H1 (cell line): ENCODE data around the gene CUBN. TPM values are rescaled to one million over a fixed set of nuclear protein-coding genes. Genes with fewer than 3 reads are reported as not detected.
A peak's percentile ranks its signal among the peaks of the same experiment; 100 is the strongest.

Experiments
- CTCF ChIA-PET: fragments of 300-600 bp; sonication (Branson Sonifier 250); formaldehyde crosslinking; loops from one replicate; lab custom pipeline; 2021; ENCODE audit not compliant: partially characterized antibody; lab: Charles Lee
- POLR2A ChIA-PET: fragments of 300-600 bp; sonication (Branson Sonifier 250); formaldehyde crosslinking; loops from one replicate; lab custom pipeline; 2021; ENCODE audit warnings: inconsistent platforms; ENCODE audit not compliant: partially characterized antibody; lab: Charles Lee
- DNase-seq, 2 experiments: peaks; one replicate each; pipeline versions ENCODE4 v3.0.0 to v3.0.0-alpha.2; 2010 to 2022; ENCODE audit warnings: low spot score in 2 of 2, low read depth in 1 of 2, mixed read lengths in 1 of 2
- FAIRE-seq: peaks from 2 replicates; lab custom pipeline; 2011; peaks lifted over from hg19 to GRCh38; lab: Jason Lieb, UNC
- H2AFZ ChIP-seq: 2 replicates; pipeline ENCODE4 v1.8.1; 2012; ENCODE audit warnings: low read length, inconsistent platforms
- H2AK5ac ChIP-seq: 2 replicates; pipeline ENCODE4 v1.6.1; 2013; ENCODE audit warnings: low read depth, low read length
- H2BK120ac ChIP-seq: replicated peaks from 2 replicates; pipeline ENCODE3; 2013; ENCODE audit warnings: low read depth, low read length, inconsistent platforms
- H2BK12ac ChIP-seq: 2 replicates; pipeline ENCODE4 v1.6.1; 2013; ENCODE audit warnings: low read depth, low read length
- H2BK15ac ChIP-seq: 2 replicates; pipeline ENCODE4 v1.6.1; 2013; ENCODE audit warnings: low read length
- H2BK20ac ChIP-seq: 2 replicates; pipeline ENCODE4 v1.6.1; 2013; ENCODE audit warnings: low read length
- H2BK5ac ChIP-seq: 2 replicates; pipeline ENCODE4 v1.6.1; 2013; ENCODE audit warnings: low read depth, low read length
- H3K14ac ChIP-seq: 2 replicates; pipeline ENCODE4 v1.6.1; 2013; ENCODE audit warnings: inconsistent platforms; ENCODE audit not compliant: insufficient read length
- H3K18ac ChIP-seq: 2 replicates; pipeline ENCODE4 v1.6.1; 2013; ENCODE audit warnings: low read length; ENCODE audit errors: extremely low read depth
- H3K23ac ChIP-seq: 2 replicates; pipeline ENCODE4 v1.6.1; 2013; ENCODE audit warnings: inconsistent platforms; ENCODE audit not compliant: insufficient read length
- H3K23me2 ChIP-seq: 2 replicates; pipeline ENCODE4 v1.6.1; 2013; ENCODE audit warnings: low read depth, low read length
- H3K27ac ChIP-seq: 2 replicates; pipeline ENCODE4 v1.6.1; 2011; ENCODE audit warnings: low read depth, low read length, inconsistent platforms
- H3K27me3 ChIP-seq, 4 experiments: replicated peaks in 1 of 4; 1 replicate in 1 of 4; 2 replicates in 3 of 4; pipeline versions ENCODE4 v1.6.1 to v1.8.1; 2011 to 2013; ENCODE audit warnings: low read length in 3 of 4, mild to moderate bottlenecking in 3 of 4, inconsistent platforms in 2 of 4, mixed read lengths in 2 of 4, moderate library complexity in 1 of 4; ENCODE audit not compliant: control insufficient read depth in 3 of 4, insufficient read depth in 3 of 4; ENCODE audit errors: extremely low read depth in 1 of 4
- H3K36me3 ChIP-seq, 4 experiments: 2 replicates each; pipeline versions ENCODE4 v1.6.1 to v1.8.1; 2011 to 2013; ENCODE audit warnings: mild to moderate bottlenecking in 4 of 4, low read length in 3 of 4, moderate library complexity in 2 of 4, control low read depth in 1 of 4, inconsistent platforms in 1 of 4; ENCODE audit not compliant: insufficient read depth in 4 of 4, control insufficient read depth in 2 of 4
- H3K4ac ChIP-seq: replicated peaks from 2 replicates; pipeline ENCODE3; 2013; ENCODE audit warnings: low read length, low read depth, mixed read lengths, inconsistent platforms; ENCODE audit not compliant: insufficient read length
- H3K4me1 ChIP-seq, 4 experiments: replicated peaks in 1 of 4; 1 replicate in 1 of 4; 2 replicates in 3 of 4; pipeline versions ENCODE4 v1.6.1 to v1.8.1; 2011 to 2013; ENCODE audit warnings: low read length in 3 of 4, inconsistent platforms in 2 of 4, mixed read lengths in 1 of 4; ENCODE audit not compliant: insufficient read depth in 4 of 4, control insufficient read depth in 3 of 4
- H3K4me2 ChIP-seq, 2 experiments: 2 replicates each; pipeline versions ENCODE4 v1.6.1 to v1.8.1; 2011 to 2013; ENCODE audit warnings: low read depth in 2 of 2, low read length in 2 of 2, control low read depth in 1 of 2, inconsistent platforms in 1 of 2, mild to moderate bottlenecking in 1 of 2; ENCODE audit not compliant: insufficient read depth in 1 of 2
- H3K4me3 ChIP-seq, 4 experiments: fragments of 200-600, 300-600 bp in 1 of 4; sonication (generic), shearing (Covaris generic), sonication (Bioruptor Twin) in 1 of 4; 2 replicates each; pipeline versions ENCODE4 v1.5.1 to v1.8.1; 2011 to 2016; ENCODE audit warnings: low read length in 4 of 4, low read depth in 3 of 4, control low read depth in 2 of 4, inconsistent platforms in 2 of 4, mild to moderate bottlenecking in 2 of 4, mixed read lengths in 1 of 4, moderate library complexity in 1 of 4; ENCODE audit not compliant: insufficient read depth in 2 of 4; ENCODE audit errors: extremely low read depth in 1 of 4
- H3K56ac ChIP-seq: replicated peaks from 2 replicates; pipeline ENCODE3; 2013; ENCODE audit warnings: low read depth, mild to moderate bottlenecking, mixed read lengths, low read length, inconsistent platforms; ENCODE audit not compliant: insufficient read length
- H3K79me1 ChIP-seq: 2 replicates; pipeline ENCODE4 v1.6.1; 2013; ENCODE audit warnings: low read depth, low read length, control low read depth
- H3K79me2 ChIP-seq, 2 experiments: 2 replicates each; pipeline versions ENCODE4 v1.6.1 to v1.8.1; 2012 to 2013; ENCODE audit warnings: low read length in 2 of 2, mild to moderate bottlenecking in 2 of 2, inconsistent platforms in 1 of 2; ENCODE audit not compliant: insufficient read depth in 2 of 2, control insufficient read depth in 1 of 2
- H3K9ac ChIP-seq, 4 experiments: replicated peaks in 1 of 4; 1 replicate in 1 of 4; 2 replicates in 3 of 4; pipeline versions ENCODE4 v1.6.1 to v1.8.1; 2011 to 2013; ENCODE audit warnings: low read depth in 3 of 4, low read length in 3 of 4, control low read depth in 2 of 4, mild to moderate bottlenecking in 2 of 4, moderate library complexity in 2 of 4, inconsistent platforms in 1 of 4; ENCODE audit errors: extremely low read depth in 1 of 4
- H3K9me3 ChIP-seq, 2 experiments: 2 replicates each; pipeline versions ENCODE4 v1.6.1 to v1.8.1; 2012 to 2013; ENCODE audit warnings: mild to moderate bottlenecking in 2 of 2, moderate library complexity in 2 of 2, control low read depth in 1 of 2, inconsistent platforms in 1 of 2, low read depth in 1 of 2, low read length in 1 of 2, mixed read lengths in 1 of 2; ENCODE audit not compliant: insufficient read depth in 2 of 2
- H4K20me1 ChIP-seq, 2 experiments: replicated peaks in 1 of 2; 2 replicates each; pipeline versions ENCODE3 to v1.8.1; 2011 to 2013; ENCODE audit warnings: inconsistent platforms in 2 of 2, low read length in 2 of 2, mild to moderate bottlenecking in 1 of 2; ENCODE audit not compliant: insufficient read depth in 2 of 2, control insufficient read depth in 1 of 2
- H4K5ac ChIP-seq: 2 replicates; pipeline ENCODE4 v1.6.1; 2013; ENCODE audit warnings: low read length, low read depth, mixed read lengths, inconsistent platforms; ENCODE audit not compliant: insufficient read length
- H4K8ac ChIP-seq: 2 replicates; pipeline ENCODE4 v1.8.0; 2013; ENCODE audit warnings: mild to moderate bottlenecking, moderate library complexity, low read length, inconsistent platforms; ENCODE audit not compliant: insufficient read depth; ENCODE audit errors: extremely low read depth
- H4K91ac ChIP-seq: replicated peaks from 2 replicates; pipeline ENCODE3; 2013; ENCODE audit warnings: low read length, mixed read lengths, inconsistent platforms; ENCODE audit not compliant: insufficient read length
- CTBP2 ChIP-seq: IDR thresholded peaks from 2 replicates; pipeline ENCODE4 v1.7.0; 2011; ENCODE audit warnings: borderline replicate concordance, mild to moderate bottlenecking, moderate library complexity, mixed read lengths, low read length; ENCODE audit not compliant: insufficient read depth, insufficient read length
- HDAC2 ChIP-seq, 2 experiments: fragments of 300-600 bp in 1 of 2; sonication (generic) in 1 of 2; IDR thresholded peaks; 2 replicates each; pipeline ENCODE4 v1.6.1; 2011 to 2012; ENCODE audit warnings: low read depth in 2 of 2, low read length in 2 of 2, mild to moderate bottlenecking in 2 of 2, moderate library complexity in 2 of 2, borderline replicate concordance in 1 of 2, inconsistent platforms in 1 of 2
- KDM1A ChIP-seq: fragments of 200-600, 300-600 bp; sonication (generic); IDR thresholded peaks from 2 replicates; pipeline ENCODE4 v1.7.1; 2016; ENCODE audit warnings: mild to moderate bottlenecking, low read length, borderline replicate concordance
- KDM4A ChIP-seq: IDR thresholded peaks from one replicate; pipeline ENCODE4 v1.7.1; 2012; ENCODE audit warnings: low read depth, mild to moderate bottlenecking, moderate library complexity, low read length, inconsistent platforms; ENCODE audit not compliant: severe bottlenecking
- KDM5A ChIP-seq: fragments of 200-600 bp; IDR thresholded peaks from 2 replicates; pipeline ENCODE4 v1.7.1; 2012; ENCODE audit warnings: mild to moderate bottlenecking, low read length, inconsistent platforms, mixed read lengths
- NRF1 ChIP-seq: IDR thresholded peaks from 2 replicates; pipeline ENCODE4 v1.6.1; 2011; ENCODE audit warnings: mild to moderate bottlenecking, low read depth, low read length, improper control_type of control experiment
- POLR2AphosphoS5 ChIP-seq: IDR thresholded peaks from 2 replicates; pipeline ENCODE4 v1.6.1; 2011; ENCODE audit warnings: low read depth, low read length
- RAD21 ChIP-seq, 2 experiments: IDR thresholded peaks in 1 of 2; conservative IDR thresholded peaks in 1 of 2; 2 replicates each; pipeline ENCODE4 v1.6.1; 2011; ENCODE audit warnings: low read depth in 2 of 2, low read length in 2 of 2, improper control_type of control experiment in 1 of 2, inconsistent platforms in 1 of 2, mild to moderate bottlenecking in 1 of 2, moderate library complexity in 1 of 2
- RNF2 ChIP-seq: fragments of 200-900, 300-1000 bp; sonication (generic); IDR thresholded peaks from 2 replicates; pipeline ENCODE4 v1.7.1; 2016; ENCODE audit warnings: borderline replicate concordance, low read depth, mild to moderate bottlenecking, antibody characterized with exemption, low read length; ENCODE audit not compliant: poor library complexity, severe bottlenecking; ENCODE audit errors: missing control alignments
- RXRA ChIP-seq: IDR thresholded peaks from 2 replicates; pipeline ENCODE4 v1.6.1; 2011; ENCODE audit warnings: low read depth, mild to moderate bottlenecking, low read length, moderate library complexity; ENCODE audit not compliant: insufficient read depth
- YY1 ChIP-seq: IDR thresholded peaks from 2 replicates; pipeline ENCODE4 v1.6.1; 2011; ENCODE audit warnings: low read depth, mild to moderate bottlenecking, low read length
- WGBS, 2 experiments: shearing (Covaris generic) in 1 of 2; methylation state at CpG; one replicate each; pipeline versions ENCODE4 v1.1.6 to v1.1.7; 2013 to 2015; ENCODE audit warnings: low lambda C conversion rate in 2 of 2, mixed read lengths in 2 of 2, inconsistent platforms in 1 of 2, low coverage in 1 of 2, missing lambda C conversion rate in 1 of 2; ENCODE audit not compliant: insufficient replicate concordance in 2 of 2, insufficient coverage in 1 of 2, insufficient read length in 1 of 2; ENCODE audit errors: extremely low coverage in 1 of 2, missing lambda C conversion rate in 1 of 2; 5-methylcytosine and 5-hydroxymethylcytosine counted together
- polyA plus RNA-seq, 7 experiments: library from polyadenylated mRNA; depleted of rRNA in 3 of 7; stranded (reverse) in 5 of 7; unstranded in 2 of 7; fragments of >200 nt in 5 of 7; fragments of 200-250 nt in 2 of 7; gene quantifications; 1 replicate in 5 of 7; 2 replicates in 1 of 7; 4 replicates in 1 of 7; pipeline versions ENCODE4 v1.2.1 to v1.2.3, GENCODE V29; 2011 to 2013; ENCODE audit warnings: missing spikeins in 2 of 7, mixed read lengths in 2 of 7
- total RNA-seq: library from RNA; stranded (reverse); fragmentation: NEBNext Ultra II Directional; extraction: Animal tissue kit (Norgen Biotek cat#: 25700); gene quantifications from 2 replicates; pipeline ENCODE4 v1.2.1, GENCODE V29; 2021
- TF ChIP-seq, protein P1 (sequence below): IDR thresholded peaks from 2 replicates; pipeline ENCODE4 v1.6.1; 2012; ENCODE audit warnings: inconsistent platforms

The CUBN gene
- total and polyA plus RNA-seq, 2 of the 8 experiments (the other 6 are each of a cell fraction or from before 2014, with no cell fraction given), result 0.04 to 0.08 TPM

DNA sequence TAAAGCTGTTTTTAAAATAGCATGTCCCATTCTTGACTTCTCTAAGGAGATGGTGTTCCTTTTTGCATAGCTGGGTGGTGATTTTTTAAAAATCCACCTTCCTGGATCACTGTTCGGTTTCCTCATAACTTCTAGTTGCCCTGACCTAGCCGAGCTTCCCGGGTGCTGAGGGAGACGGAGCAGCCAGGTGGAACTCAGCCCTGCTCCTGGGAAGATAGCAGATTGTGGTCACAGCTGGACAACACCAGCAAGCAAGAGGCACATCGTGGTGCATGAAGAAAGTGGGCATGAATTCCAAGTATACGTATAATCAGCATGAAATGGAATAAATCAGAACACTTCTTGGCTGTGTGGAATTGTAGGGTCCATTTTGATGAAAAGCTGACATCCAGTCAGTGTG, 238.9 kb downstream of the CUBN start:
- Histone ChIP-seq H2BK20ac (no peak overlapping the region), H3K27ac (no peak overlapping the region), H2AK5ac (no peak overlapping the region), H2BK5ac (no peak overlapping the region), H4K5ac (no peak overlapping the region), H2BK15ac (no peak overlapping the region), H3K79me2 (no peaks in the 10 kb centered on the region), H3K56ac (no peak overlapping the region), H3K4ac (no peak overlapping the region), H4K91ac (peak overlapping the region; percentile 59), H3K23me2 (no peaks in the 10 kb centered on the region), H3K23ac (no peak overlapping the region), H2AFZ (peak overlapping the region; percentile 42; the same call in 1 of the 2 replicates), H3K79me1 (no peaks in the 10 kb centered on the region), H3K18ac (no peak overlapping the region), H4K20me1 (no peaks in the 10 kb centered on the region), H3K9me3 (no peaks in the 10 kb centered on the region), H2BK120ac (no peak overlapping the region), H3K4me1 (0 out of 7 replicates have a peak, but pooled peaks cover 0 to 2% (median 0%) of the 10 kb centered on the region in 4 experiments), H3K4me3 (no peak overlapping the region), H3K9ac (no peak overlapping the region), H3K4me2 (no peak overlapping the region), H3K14ac (no peak overlapping the region), H2BK12ac (no peak overlapping the region), H4K8ac (no peak overlapping the region), H3K36me3 (no peaks in the 10 kb centered on the region), H3K27me3 (no peaks in the 10 kb centered on the region)
- DNase-seq (no peak), FAIRE-seq (no peak)
- POLR2A ChIA-PET, result interaction anchor here (0.8 to 2.5 kb wide), 4 partner anchors 8 to 99 kb away, joined by 3 to 18 read pairs (median 8); no protein-coding TSS in a partner anchor
- WGBS, 2 experiments, result 91% methylated on average over 6 of the region's 6 CpGs; no CpG with 5 or more reads in 1 of the 2 experiments
- CTCF ChIA-PET, result interaction anchor here (0.8 to 2.6 kb wide), 17 partner anchors 8 to 369 kb away, joined by 3 to 11 read pairs (median 4); no protein-coding TSS in a partner anchor
- TF ChIP-seq CTBP2, result no peak
- TF ChIP-seq RAD21 (IDR thresholded peaks at IDR 0.05 in 1 of 2, conservative IDR thresholded peaks at IDR 0.05 in 1 of 2; ENCODE audit: low read depth in 2 of 2, low read length in 2 of 2), result no peak
- TF ChIP-seq KDM5A, result no peak
- TF ChIP-seq YY1, result no peak
- no peak for TF ChIP-seq KDM1A
- no peak for TF ChIP-seq NRF1
- TF ChIP-seq RNF2, result no peak
- no peak for TF ChIP-seq POLR2AphosphoS5
- TF ChIP-seq HDAC2 (IDR thresholded peaks at IDR 0.05; ENCODE audit: borderline replicate concordance in 1 of 2, low read depth in 2 of 2, low read length in 2 of 2), result no peak
- no peak for TF ChIP-seq RXRA
- TF ChIP-seq, protein P1, sequence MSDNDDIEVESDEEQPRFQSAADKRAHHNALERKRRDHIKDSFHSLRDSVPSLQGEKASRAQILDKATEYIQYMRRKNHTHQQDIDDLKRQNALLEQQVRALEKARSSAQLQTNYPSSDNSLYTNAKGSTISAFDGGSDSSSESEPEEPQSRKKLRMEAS, result no peak
- no peak for TF ChIP-seq KDM4A
